Head of caudate nucleus (tissue), 42 donors: ENCODE data around the gene RGS3.
"Not testable (repeated sequence)": the region's sequence is repeated elsewhere in the genome, so short reads cannot be mapped to it uniquely, and the experiment has no call there.

Experiments used
- DNase-seq, 42 donors: peaks; one replicate each; pipeline versions ENCODE4 v3.0.0 to v3.0.0-alpha.2; 2020 to 2021; ENCODE audit warnings: mixed read lengths in 7 of 42
- intact Hi-C: fragments of 100-400 bp; cut with DNase I; formaldehyde crosslinking; loops from one replicate; pipeline ENCODE4 v1.15.0; 2022

RGS3 gene

GRCh38 chr9:113628621-113629020, 165.1 kb downstream of the RGS3 start:
- intact Hi-C loops: no loop called here
- no peak for DNase-seq

- intact Hi-C loops: no loop called here
- DNase-seq: peak in 3 of 42 donors; percentile 6 to 18 (median 16)
These were observed 167.0 kb downstream of the RGS3 start for GRCh38 chr9:113630386-113631136.

- intact Hi-C loops: no loop called here
- peak in 3 of 42 donors; percentile 3 to 15 (median 9) for DNase-seq
These were observed 167.7 kb downstream of the RGS3 start for GRCh38 chr9:113631137-113631765.

DNA sequence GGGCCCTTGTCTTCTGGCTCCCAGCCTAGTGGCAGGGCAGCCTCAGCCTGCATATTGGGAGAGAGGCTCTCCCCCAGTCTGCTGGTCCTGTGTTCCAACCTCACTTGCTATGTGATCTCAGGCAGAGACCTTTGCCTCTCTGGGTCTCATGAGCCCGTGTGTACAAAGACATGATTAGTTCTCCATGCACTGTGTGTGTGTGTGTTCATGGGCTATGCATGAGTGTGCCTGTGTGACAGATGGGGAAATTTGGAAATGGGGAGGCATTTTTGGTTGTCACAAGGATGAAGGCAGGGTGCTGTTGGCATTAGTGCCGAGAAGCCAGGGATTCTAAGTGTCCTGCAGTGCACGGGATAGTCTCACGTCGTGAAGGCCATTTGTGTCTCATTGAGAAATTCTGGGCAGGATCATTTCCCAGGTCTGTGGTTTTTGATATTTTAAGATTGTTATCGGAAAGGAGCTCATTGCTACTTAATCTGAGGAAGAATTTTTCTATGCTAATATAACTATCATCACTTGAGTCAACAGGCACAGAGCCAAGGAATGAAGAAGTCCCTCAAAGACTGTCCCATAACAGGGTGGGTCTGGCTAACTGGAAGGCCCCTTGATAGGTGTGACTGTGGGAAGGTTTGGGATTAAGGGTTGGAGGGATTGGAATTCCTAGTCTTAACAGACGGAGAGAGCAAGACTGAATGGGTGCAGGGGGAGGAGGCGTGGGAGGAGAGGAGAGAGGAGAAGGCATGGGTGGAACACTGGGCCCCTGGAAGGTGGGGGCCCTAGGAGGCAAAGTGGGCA, 168.5 kb downstream of the RGS3 start:
- DNase-seq: peak in 5 of 42 donors; percentile 0 to 12 (median 5)
- intact Hi-C loops: no loop called here

DNA sequence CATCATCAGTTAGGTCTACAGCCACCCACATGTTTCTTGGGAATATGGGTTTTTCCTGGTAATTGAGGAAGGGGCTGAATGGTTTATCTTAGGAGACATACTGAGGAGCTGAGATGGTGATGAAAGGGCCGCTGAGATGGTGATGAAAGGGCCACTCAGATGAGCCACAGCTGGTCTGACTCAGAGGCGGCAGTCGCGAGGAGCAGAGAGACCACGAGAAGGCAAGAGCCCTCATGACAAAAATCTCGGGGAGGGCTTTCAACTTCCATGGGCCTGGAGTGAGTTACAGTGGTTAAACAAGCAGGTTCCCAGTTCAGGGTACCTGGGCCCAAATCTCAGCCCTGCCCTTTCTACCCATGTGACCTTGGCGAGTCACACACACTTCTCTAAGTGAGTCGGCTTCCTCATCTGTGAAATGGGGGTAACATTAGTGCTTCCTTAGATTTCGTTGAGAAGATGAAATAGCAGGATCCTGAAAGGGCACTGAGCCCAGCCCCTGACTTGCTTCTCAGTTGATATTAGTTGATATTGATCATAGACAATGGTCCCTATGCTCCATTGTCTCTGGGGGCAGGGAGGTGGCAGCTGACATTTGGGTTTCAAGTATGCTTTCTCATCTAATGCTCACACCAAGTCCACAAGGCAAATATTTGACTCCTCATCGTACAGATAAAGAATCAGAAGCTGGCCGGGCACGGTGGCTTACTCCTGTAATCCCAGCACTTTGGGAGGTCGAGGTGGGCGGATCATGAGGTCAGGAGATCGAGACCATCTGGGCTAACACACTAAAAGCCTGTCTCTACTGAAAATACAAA, 169.5 kb downstream of the RGS3 start:
- intact Hi-C loops: no loop called here
- peak in 5 of 42 donors; percentile 0 to 21 (median 12) for DNase-seq

DNA sequence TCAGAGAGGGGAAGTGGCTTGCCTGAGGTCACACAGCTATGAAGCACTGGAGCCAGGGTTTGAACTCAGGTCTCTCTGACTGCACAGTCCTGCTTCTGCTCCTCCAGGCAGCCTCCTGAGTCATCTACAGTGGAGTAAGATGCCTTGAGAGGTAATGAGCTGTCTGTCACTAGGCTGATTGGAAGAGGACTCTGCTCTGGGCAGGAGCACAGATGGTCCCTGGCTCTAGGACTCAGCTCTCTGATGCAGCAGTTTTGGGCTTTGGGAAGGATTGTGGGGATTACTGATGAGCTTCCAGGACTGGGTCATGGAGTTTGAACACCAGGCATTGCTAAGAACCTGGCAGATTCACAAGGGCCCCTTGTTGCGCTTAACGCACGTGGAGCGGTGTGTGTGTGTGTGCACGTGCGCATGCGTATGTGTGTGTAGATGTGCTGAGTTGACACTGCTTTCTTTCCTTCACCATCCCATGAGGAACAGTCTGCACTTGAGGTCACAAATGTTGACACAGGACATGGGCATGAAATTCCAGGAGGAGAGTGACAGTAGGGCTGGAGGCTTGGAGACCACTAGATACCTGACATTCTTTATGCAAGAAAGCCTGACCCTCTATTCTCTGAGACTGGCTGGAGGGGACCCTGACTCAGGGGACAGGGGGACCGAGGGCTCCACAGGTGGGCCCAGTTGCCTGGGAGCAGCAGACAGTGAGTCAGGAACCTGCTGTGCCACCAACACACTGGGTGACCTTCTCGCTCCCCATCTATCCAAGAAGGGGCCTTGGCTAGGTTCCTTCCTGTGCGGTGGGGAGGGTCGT, 170.5 kb downstream of the RGS3 start:
- peak in 1 of 42 donors; percentile 6 for DNase-seq
- intact Hi-C loops: no loop called here

DNA sequence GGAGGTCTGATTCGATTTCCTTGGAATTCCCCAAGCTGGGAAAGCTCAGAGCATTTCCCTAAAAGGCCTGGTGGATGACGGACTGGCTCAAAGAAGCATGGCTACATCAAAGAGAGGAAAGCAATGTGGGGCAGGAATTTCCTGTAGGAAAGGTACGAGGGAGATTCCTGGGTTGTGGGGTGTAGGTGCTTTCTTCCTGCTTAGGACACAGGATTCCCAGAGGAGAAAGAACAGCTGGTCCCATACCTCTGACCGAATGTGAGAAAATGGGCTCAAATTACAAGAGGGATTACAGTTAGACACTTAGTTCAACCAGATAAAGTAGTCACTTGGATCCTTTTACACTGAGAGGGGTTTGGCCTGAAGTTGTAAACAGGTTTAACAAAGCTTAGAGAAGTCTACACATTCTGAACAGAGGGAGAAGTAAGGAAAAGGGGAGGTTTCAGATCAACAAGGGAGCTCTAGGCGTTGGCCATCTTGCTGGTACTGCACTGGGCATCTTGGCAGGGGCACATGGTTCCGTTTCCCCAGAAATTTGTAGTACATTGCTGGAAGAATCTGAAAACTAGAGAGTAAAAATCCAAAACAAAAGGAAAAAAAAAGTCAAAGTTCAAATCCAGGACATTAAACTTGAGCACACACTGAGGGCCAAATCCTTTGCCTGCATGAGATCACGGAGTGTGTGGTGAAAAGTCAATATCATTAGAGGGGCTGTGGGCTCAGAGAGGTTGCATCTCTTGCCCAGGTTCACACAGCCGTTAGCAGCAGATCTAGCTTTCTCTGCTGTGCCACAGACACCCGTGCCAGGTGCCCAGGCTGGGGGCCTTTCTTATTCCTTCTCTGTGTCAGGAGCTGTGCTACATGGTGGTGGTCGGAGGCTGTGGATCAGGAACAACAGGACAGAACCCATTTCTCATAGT, 171.3 kb downstream of the RGS3 start:
- intact Hi-C loops: no loop called here
- peak in 4 of 42 donors; percentile 2 to 10 (median 4) for DNase-seq

DNA sequence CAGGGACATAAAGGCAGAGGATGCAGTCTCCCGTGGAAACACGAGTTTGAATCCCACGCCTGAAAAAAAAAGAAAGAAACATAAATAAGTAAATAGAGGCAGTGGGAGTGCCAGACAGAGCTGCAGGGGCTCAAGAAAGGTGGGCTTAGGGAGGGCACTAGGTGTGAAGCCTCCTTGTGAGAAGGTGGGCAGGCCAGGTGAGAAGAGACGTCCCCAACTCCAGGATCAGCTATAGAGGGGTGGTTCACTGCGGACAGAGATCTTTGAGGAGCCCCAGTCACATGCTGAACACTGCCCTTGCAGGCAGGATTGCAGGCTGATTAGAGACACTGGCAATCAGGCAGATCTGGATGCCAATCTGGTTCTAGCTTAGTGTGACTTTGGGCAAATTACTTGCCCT, 172.1 kb downstream of the RGS3 start:
- no peak for DNase-seq
- intact Hi-C loops: no loop called here

- DNase-seq: peak in 1 of 42 donors; percentile 3
- intact Hi-C loops: no loop called here
These were observed 172.6 kb downstream of the RGS3 start for GRCh38 chr9:113636165-113636564.

- intact Hi-C loops: no loop called here
- no peak for DNase-seq
These were observed 173.2 kb downstream of the RGS3 start for GRCh38 chr9:113636693-113637092.

DNA sequence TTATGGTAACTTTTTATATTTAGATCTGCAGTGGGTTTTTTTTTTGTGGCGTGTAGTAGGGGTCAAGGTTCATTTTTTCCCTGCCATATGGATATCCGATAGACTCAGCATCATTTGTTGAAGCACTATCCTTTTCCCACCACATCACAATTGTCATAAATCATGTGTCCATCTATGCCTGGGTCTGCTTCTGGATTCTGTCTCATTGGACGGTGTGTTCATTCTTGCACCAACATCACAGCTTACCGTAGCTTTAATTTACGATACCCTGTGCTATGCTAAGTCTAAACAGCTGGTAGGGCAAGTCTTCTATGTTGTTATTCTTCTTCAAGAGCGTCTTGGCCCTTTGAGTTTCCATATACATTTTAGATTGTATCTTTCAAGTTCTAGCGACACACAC, 175.0 kb downstream of the RGS3 start:
- no peak for DNase-seq

GRCh38 chr9:113638897-113639296, 175.4 kb downstream of the RGS3 start:
- intact Hi-C loops: no loop called here
- DNase-seq: peak in 2 of 42 donors; percentile 2 to 9

More for the DNA sequence above, 175.0 kb downstream of the RGS3 start:
- intact Hi-C loops: no loop called here

DNA sequence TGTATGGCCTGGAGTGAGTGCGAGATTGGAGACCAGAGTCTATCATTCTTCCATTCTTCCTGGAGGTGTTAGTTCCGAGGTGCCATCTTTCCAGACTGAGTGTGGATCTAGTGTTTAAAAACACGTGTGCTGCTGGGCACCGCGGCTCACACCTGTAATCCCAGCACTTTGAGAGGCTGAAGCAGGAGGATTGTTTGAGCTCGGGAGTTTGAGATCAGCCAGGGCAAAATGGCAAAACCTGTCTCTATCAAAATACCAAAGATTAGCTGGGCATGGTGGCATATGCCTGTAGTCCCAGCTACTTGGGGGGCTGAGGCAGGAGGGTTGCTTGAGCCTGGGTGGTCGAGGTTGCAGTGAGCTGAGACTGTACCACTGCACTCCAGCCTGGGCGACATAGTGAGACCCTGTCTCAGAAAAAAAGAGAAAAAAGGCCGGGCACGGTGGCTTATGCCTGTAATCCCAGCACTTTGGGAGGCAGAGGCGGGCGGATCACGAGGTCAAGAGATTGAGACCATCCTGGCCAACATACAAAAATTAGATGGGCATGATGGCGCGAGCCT, 176.0 kb downstream of the RGS3 start:
- peak in 2 of 42 donors; percentile 0 to 27 for DNase-seq
- intact Hi-C loops: not testable (repeated sequence)

GRCh38 chr9:113640418-113640817, 176.9 kb downstream of the RGS3 start:
- intact Hi-C loops: no loop called here
- peak in 1 of 42 donors; percentile 12 for DNase-seq

- no peak for DNase-seq
- intact Hi-C loops: no loop called here
These were observed 177.8 kb downstream of the RGS3 start for GRCh38 chr9:113641100-113641885.

DNA sequence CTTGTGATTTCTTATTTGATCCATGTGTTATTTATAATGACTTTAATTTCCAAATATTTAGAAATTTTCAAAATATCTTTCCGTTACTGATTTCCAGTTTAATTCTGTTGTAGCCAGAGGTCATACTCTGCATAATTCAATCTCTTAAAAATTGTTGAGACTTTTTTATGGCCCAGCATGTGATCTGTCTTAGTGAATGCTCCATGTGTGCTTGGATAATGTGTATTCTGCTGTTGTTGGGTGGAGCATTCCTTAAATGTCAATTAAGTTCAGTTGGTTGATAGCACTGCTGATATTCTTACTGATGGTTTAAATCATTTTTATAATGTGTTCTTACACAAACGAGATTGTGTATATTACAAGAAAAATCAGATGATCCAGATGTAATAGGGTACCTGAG, 180.8 kb downstream of the RGS3 start:
- no peak for DNase-seq
- intact Hi-C loops: no loop called here
